GM12878 (cell line): Measurements from ENCODE around the gene EHD4. TPM values are rescaled to one million over a fixed set of nuclear protein-coding genes. Genes with fewer than 3 reads are reported as not detected.

Experiments used
- ATAC-seq: fragments of 200-7000 bp; cut with Tn5 transposase; 3 replicates; pipeline ENCODE4 v1.9.1; 2020; ENCODE audit warnings: mild to moderate bottlenecking, moderate library complexity
- BruUV-seq: library from RNA; stranded (reverse); fragments of 400-500 nt; replicated peaks from 2 replicates; lab custom pipeline; 2021; lab: Mats Ljungman, UMichigan
- CTCF ChIA-PET: fragments of 300-600 bp; sonication (Branson Sonifier 250); formaldehyde crosslinking; extraction: SDS; loops from one replicate; lab custom pipeline; 2021; ENCODE audit warnings: inconsistent platforms; lab: Yijun Ruan, JAX
- POLR2A ChIA-PET: fragments of 350-600 bp; formaldehyde crosslinking; extraction: SDS; loops from one replicate; lab custom pipeline; 2021; ENCODE audit warnings: inconsistent platforms; lab: Charles Lee
- RAD21 ChIA-PET: fragments of 300-600 bp; sonication (Branson Sonifier 250); formaldehyde crosslinking; loops from one replicate; lab custom pipeline; 2023; ENCODE audit warnings: antibody characterized with exemption; ENCODE audit not compliant: unreplicated experiment; lab: Charles Lee
- SMC1A ChIA-PET: fragments of 300-600 bp; sonication (Branson Sonifier 250); formaldehyde crosslinking; loops from one replicate; lab custom pipeline; 2023; ENCODE audit not compliant: unreplicated experiment, uncharacterized antibody; lab: Charles Lee
- DNase-seq: peaks from one replicate; pipeline ENCODE4 v3.0.0-alpha.2; 2011; ENCODE audit warnings: low read depth, low spot score
- FAIRE-seq: peaks from 3 replicates; lab custom pipeline; 2011; peaks lifted over from hg19 to GRCh38; lab: Jason Lieb, UNC
- H2AFZ ChIP-seq: 2 replicates; pipeline ENCODE4 v1.6.0; 2011; ENCODE audit warnings: low read depth, low read length, control low read depth; ENCODE audit not compliant: control insufficient read depth
- H3K27ac ChIP-seq: 2 replicates; pipeline ENCODE4 v1.5.1; 2011; ENCODE audit warnings: control low read depth; ENCODE audit not compliant: control insufficient read depth, insufficient read depth
- H3K27me3 ChIP-seq, 2 experiments: replicated peaks in 1 of 2; 2 replicates each; pipeline versions ENCODE4 v1.6.0 to v1.6.1; 2011; ENCODE audit warnings: low read length in 1 of 2; ENCODE audit not compliant: control insufficient read depth in 2 of 2, insufficient read depth in 2 of 2
- H3K36me3 ChIP-seq, 2 experiments: 2 replicates each; pipeline ENCODE4 v1.5.1; 2011; ENCODE audit warnings: low read length in 1 of 2; ENCODE audit not compliant: control insufficient read depth in 2 of 2, insufficient read depth in 2 of 2
- H3K4me1 ChIP-seq: 2 replicates; pipeline ENCODE4 v1.6.1; 2011; ENCODE audit warnings: mild to moderate bottlenecking, low read length, moderate library complexity, mixed read lengths; ENCODE audit not compliant: control insufficient read depth, insufficient read depth
- H3K4me2 ChIP-seq: 2 replicates; pipeline ENCODE4 v1.6.0; 2011; ENCODE audit warnings: control low read depth; ENCODE audit not compliant: control insufficient read depth, insufficient read depth
- H3K4me3 ChIP-seq: fragments of 200-600 bp; sonication (generic); 2 replicates; pipeline ENCODE4 v1.5.1; 2016
- H3K79me2 ChIP-seq: 2 replicates; pipeline ENCODE4 v1.6.0; 2011; ENCODE audit warnings: low read length; ENCODE audit not compliant: control insufficient read depth, insufficient read depth
- H3K9ac ChIP-seq: 2 replicates; pipeline ENCODE4 v1.8.0; 2011; ENCODE audit warnings: low read length, control low read depth, mixed read lengths; ENCODE audit not compliant: control insufficient read depth, insufficient read depth
- H3K9me3 ChIP-seq: replicated peaks from 3 replicates; pipeline ENCODE4 v1.5.1; 2011; ENCODE audit warnings: mild to moderate bottlenecking, low read length; ENCODE audit not compliant: control insufficient read depth, insufficient read depth
- H4K20me1 ChIP-seq: 2 replicates; pipeline ENCODE4 v1.6.0; 2011; ENCODE audit not compliant: control insufficient read depth, insufficient read depth
- ATF7 ChIP-seq: fragments of 450-650 bp; IDR thresholded peaks from 2 replicates; pipeline ENCODE4 v1.6.1; 2016; ENCODE audit warnings: low read depth, mild to moderate bottlenecking
- EZH2 ChIP-seq: IDR thresholded peaks from 2 replicates; pipeline ENCODE4 v1.6.1; 2012; ENCODE audit warnings: low read depth, mild to moderate bottlenecking, control low read depth, inconsistent platforms, low read length, borderline replicate concordance; ENCODE audit not compliant: control insufficient read depth
- MTA3 ChIP-seq: IDR thresholded peaks from 2 replicates; pipeline ENCODE4 v1.6.1; 2012; ENCODE audit warnings: low read length, inconsistent platforms, borderline replicate concordance
- NFXL1 ChIP-seq: fragments of 450-650 bp; IDR thresholded peaks from 2 replicates; pipeline ENCODE4 v1.6.1; 2017; ENCODE audit warnings: antibody characterized with exemption, mild to moderate bottlenecking, borderline replicate concordance
- ZBTB33 ChIP-seq: fragments of 450-650 bp; IDR thresholded peaks from 2 replicates; pipeline ENCODE4 v1.6.1; 2017; ENCODE audit warnings: mild to moderate bottlenecking
- in situ Hi-C: fragments of 300-500 bp; cut with MboI; formaldehyde crosslinking; loops from 9 replicates; pipeline ENCODE4 v1.14.3; 2018; ENCODE audit warnings: mixed read lengths
- intact Hi-C: fragments of 100-400 bp; cut with micrococcal nuclease; formaldehyde crosslinking; loops from one replicate; pipeline ENCODE4 v1.14.2; 2022; ENCODE audit not compliant: unreplicated experiment
- polyA plus RNA-seq, 11 experiments: library from polyadenylated mRNA; depleted of rRNA in 4 of 11; unstranded in 6 of 11; stranded (reverse) in 5 of 11; fragments of >200 nt; fragmentation: Nextera tagmentation in 4 of 11; fragmentation: Illumina TruSeq in 1 of 11; extraction: Ambion mirVana in 4 of 11; extraction: Trizol in 1 of 11; gene quantifications; 1 replicate in 1 of 11; 2 replicates in 10 of 11; pipeline versions ENCODE4 v1.2.1 to v1.2.3, GENCODE V29; 2011 to 2016; ENCODE audit warnings: inconsistent platforms in 2 of 11, missing spikeins in 2 of 11, low read depth in 1 of 11
- total RNA-seq, 4 experiments: library from RNA; depleted of rRNA in 3 of 4; stranded (reverse); fragments of >200 nt in 3 of 4; fragmentation: Illumina TruSeq in 1 of 4; extraction: Trizol in 1 of 4; gene quantifications; 2 replicates each; pipeline versions ENCODE4 v1.2.1 to v1.2.3, GENCODE V29; 2013 to 2021
- TF ChIP-seq, protein P1 (sequence below): fragments of 450-650 bp; IDR thresholded peaks from 2 replicates; pipeline ENCODE4 v1.6.1; 2017; ENCODE audit warnings: mild to moderate bottlenecking, low read depth, inconsistent platforms; ENCODE audit not compliant: poor library complexity, severe bottlenecking
- TF ChIP-seq, protein P2 (sequence below): fragments of 450-650 bp; IDR thresholded peaks from 2 replicates; pipeline ENCODE4 v1.6.1; 2016; ENCODE audit warnings: mild to moderate bottlenecking

EHD4 gene
- total and polyA plus RNA-seq, 10 of the 15 experiments (the other 5 are each of a cell fraction or from before 2014, with no cell fraction given): 4.2 to 62.9 (median 44.7) TPM

GRCh38 chr15:42009022-42009421 lies 36.7 kb upstream of the EHD4 start:
- no peak overlapping the region for H3K27ac ChIP-seq
- no peaks in the 10 kb centered on the region for H3K27me3 ChIP-seq
- BruUV-seq: no TSS peak
- H3K4me1 ChIP-seq: peaks cover 9% of the 10 kb centered on the region
- FAIRE-seq: no peak
- TF ChIP-seq ATF7 (peak; percentile 29; the same call in 1 of the 2 replicates), MTA3 (no peak), NFXL1 (no peak), EZH2 (no peak), ZBTB33 (no peak)
- TF ChIP-seq, protein P1, sequence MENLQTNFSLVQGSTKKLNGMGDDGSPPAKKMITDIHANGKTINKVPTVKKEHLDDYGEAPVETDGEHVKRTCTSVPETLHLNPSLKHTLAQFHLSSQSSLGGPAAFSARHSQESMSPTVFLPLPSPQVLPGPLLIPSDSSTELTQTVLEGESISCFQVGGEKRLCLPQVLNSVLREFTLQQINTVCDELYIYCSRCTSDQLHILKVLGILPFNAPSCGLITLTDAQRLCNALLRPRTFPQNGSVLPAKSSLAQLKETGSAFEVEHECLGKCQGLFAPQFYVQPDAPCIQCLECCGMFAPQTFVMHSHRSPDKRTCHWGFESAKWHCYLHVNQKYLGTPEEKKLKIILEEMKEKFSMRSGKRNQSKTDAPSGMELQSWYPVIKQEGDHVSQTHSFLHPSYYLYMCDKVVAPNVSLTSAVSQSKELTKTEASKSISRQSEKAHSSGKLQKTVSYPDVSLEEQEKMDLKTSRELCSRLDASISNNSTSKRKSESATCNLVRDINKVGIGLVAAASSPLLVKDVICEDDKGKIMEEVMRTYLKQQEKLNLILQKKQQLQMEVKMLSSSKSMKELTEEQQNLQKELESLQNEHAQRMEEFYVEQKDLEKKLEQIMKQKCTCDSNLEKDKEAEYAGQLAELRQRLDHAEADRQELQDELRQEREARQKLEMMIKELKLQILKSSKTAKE: no peak
- TF ChIP-seq, protein P2, sequence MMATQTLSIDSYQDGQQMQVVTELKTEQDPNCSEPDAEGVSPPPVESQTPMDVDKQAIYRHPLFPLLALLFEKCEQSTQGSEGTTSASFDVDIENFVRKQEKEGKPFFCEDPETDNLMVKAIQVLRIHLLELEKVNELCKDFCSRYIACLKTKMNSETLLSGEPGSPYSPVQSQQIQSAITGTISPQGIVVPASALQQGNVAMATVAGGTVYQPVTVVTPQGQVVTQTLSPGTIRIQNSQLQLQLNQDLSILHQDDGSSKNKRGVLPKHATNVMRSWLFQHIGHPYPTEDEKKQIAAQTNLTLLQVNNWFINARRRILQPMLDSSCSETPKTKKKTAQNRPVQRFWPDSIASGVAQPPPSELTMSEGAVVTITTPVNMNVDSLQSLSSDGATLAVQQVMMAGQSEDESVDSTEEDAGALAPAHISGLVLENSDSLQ: no peak
- H3K4me3 ChIP-seq: no peak overlapping the region
- H2AFZ ChIP-seq: no peak overlapping the region
- ChIA-PET CTCF (interaction anchor here (0.8 to 1.1 kb wide), 2 partner anchors 19 kb away, joined by 3 to 4 read pairs; no protein-coding TSS in a partner anchor), SMC1A (interaction anchor here (1.3 kb wide), 1 partner anchor 19 kb away, joined by 4 read pairs; no protein-coding TSS in a partner anchor), POLR2A (interaction anchor here (0.6 kb wide), 1 partner anchor 457 kb away, joined by 3 read pairs; no protein-coding TSS in a partner anchor), RAD21 (no interaction called here)
- H3K9ac ChIP-seq: no peak overlapping the region
- ATAC-seq: no peak
- in situ Hi-C loops: no loop called here
- intact Hi-C loops: no loop called here
- H4K20me1 ChIP-seq: no peaks in the 10 kb centered on the region
- H3K9me3 ChIP-seq: no peaks in the 10 kb centered on the region
- no peaks in the 10 kb centered on the region for H3K36me3 ChIP-seq
- no peaks in the 10 kb centered on the region for H3K79me2 ChIP-seq
- DNase-seq: no peak
- H3K4me2 ChIP-seq: no peak overlapping the region
